ENCODE measurements around the gene WFS1. TPM values are rescaled to one million over a fixed set of nuclear protein-coding genes. Genes with fewer than 3 reads are reported as not detected.

Gene WFS1
- total RNA-seq, 6 experiments from 2014 or later: 11.3 to 19.7 (median 15.9) TPM

GRCh38 chr4:6239486-6239885, 30.2 kb upstream of the WFS1 start:
- ATAC-seq: no peak
- DNase-seq: peak in 1 of 3 donors; percentile 24
- Histone ChIP-seq H3K27me3 (no peaks in the 10 kb centered on the region), H3K9me3 (no peaks in the 10 kb centered on the region), H3K4me1 (no peaks in the 10 kb centered on the region), H3K4me3 (no peak overlapping the region), H3K36me3 (no peaks in the 10 kb centered on the region), H3K27ac (no peak overlapping the region)
- intact Hi-C loops (cut with DNase I): no loop called here
- TF ChIP-seq POLR2A (IDR thresholded peaks at IDR 0.05): no peak
- TF ChIP-seq CTCF (IDR thresholded peaks at IDR 0.05): no peak
- 33% methylated on average over 3 of the region's 8 CpGs for WGBS (ENCODE audit: insufficient coverage, low coverage, low lambda C conversion rate, missing lambda C conversion rate)

- no peaks in the 10 kb centered on the region for H3K4me1 ChIP-seq
- H3K27me3 ChIP-seq: no peaks in the 10 kb centered on the region
- no peak for ATAC-seq
- H3K4me3 ChIP-seq: no peak overlapping the region
- DNase-seq: peak in 1 of 3 donors; percentile 35
- H3K9me3 ChIP-seq: no peaks in the 10 kb centered on the region
- no peak for TF ChIP-seq CTCF (IDR thresholded peaks at IDR 0.05)
- TF ChIP-seq POLR2A (IDR thresholded peaks at IDR 0.05): no peak
- WGBS (ENCODE audit: insufficient coverage, low coverage, low lambda C conversion rate, missing lambda C conversion rate): 67% methylated on average over 4 of the region's 11 CpGs
- H3K27ac ChIP-seq: no peak overlapping the region
- H3K36me3 ChIP-seq: no peaks in the 10 kb centered on the region
- intact Hi-C loops (cut with DNase I): loop anchor here in 1 of 2 donors (10.0 kb wide), 1 partner anchor 315 kb away; no protein-coding TSS in a partner anchor
Measured at GRCh38 chr4:6239968-6240367, 29.7 kb upstream of the WFS1 start.

- no peaks in the 10 kb centered on the region for H3K36me3 ChIP-seq
- no peak overlapping the region for H3K4me3 ChIP-seq
- TF ChIP-seq POLR2A (IDR thresholded peaks at IDR 0.05) (no peak), CTCF (IDR thresholded peaks at IDR 0.05) (no peak)
- DNase-seq (peak in 1 of 3 donors; percentile 37), ATAC-seq (no peak)
- WGBS (ENCODE audit: insufficient coverage, low coverage, low lambda C conversion rate, missing lambda C conversion rate): 67% methylated on average over 10 of the region's 16 CpGs
- H3K4me1 ChIP-seq: no peaks in the 10 kb centered on the region
- intact Hi-C loops (cut with DNase I): loop anchor here in 1 of 2 donors (10.0 kb wide), 1 partner anchor 314 kb away; no protein-coding TSS in a partner anchor
- H3K9me3 ChIP-seq: no peaks in the 10 kb centered on the region
- no peak overlapping the region for H3K27ac ChIP-seq
- H3K27me3 ChIP-seq: peaks cover 0 to 5% of the 10 kb centered on the region in 2 donors
Measured at GRCh38 chr4:6241062-6241845, 28.4 kb upstream of the WFS1 start.

- Histone ChIP-seq H3K4me1 (no peaks in the 10 kb centered on the region), H3K36me3 (no peaks in the 10 kb centered on the region), H3K4me3 (no peak overlapping the region), H3K27me3 (peaks cover 0 to 5% of the 10 kb centered on the region in 2 donors), H3K9me3 (no peaks in the 10 kb centered on the region), H3K27ac (no peak overlapping the region)
- WGBS (ENCODE audit: insufficient coverage, low coverage, low lambda C conversion rate, missing lambda C conversion rate): 58% methylated on average over 5 of the region's 12 CpGs
- no peak for ATAC-seq
- TF ChIP-seq CTCF (IDR thresholded peaks at IDR 0.05) (no peak), POLR2A (IDR thresholded peaks at IDR 0.05) (no peak)
- DNase-seq: peak in 1 of 3 donors; percentile 40
- intact Hi-C loops (cut with DNase I): loop anchor here in 1 of 2 donors (10.0 kb wide), 1 partner anchor 312 kb away; no protein-coding TSS in a partner anchor
Measured at GRCh38 chr4:6242271-6243029, 27.2 kb upstream of the WFS1 start.

Measured in right lobe of liver (tissue), 6 donors.